Neural cell (in vitro differentiated cells): Measurements from ENCODE around the gene TPP1. TPM values are rescaled to one million over a fixed set of nuclear protein-coding genes. Genes with fewer than 3 reads are reported as not detected.

Experiments
- H2AFZ ChIP-seq: fragments of 200-600, 300-800 bp; sonication (generic), shearing (Covaris generic); 2 replicates; pipeline ENCODE4 v1.6.0; 2014; ENCODE audit warnings: low read depth, mild to moderate bottlenecking, antibody characterized with exemption, low read length, moderate library complexity
- H3F3A ChIP-seq: fragments of 200-600 bp; shearing (Covaris generic); 2 replicates; pipeline ENCODE4 v1.6.1; 2016; ENCODE audit warnings: mild to moderate bottlenecking, moderate library complexity, mixed read lengths, antibody characterized with exemption, low read length; ENCODE audit not compliant: insufficient read depth, poor library complexity, severe bottlenecking
- H3K27ac ChIP-seq: fragments of 200-600, 300-800 bp; sonication (generic), shearing (Covaris generic); 2 replicates; pipeline ENCODE4 v1.5.1; 2014; ENCODE audit warnings: mild to moderate bottlenecking, low read length, moderate library complexity
- H3K27me3 ChIP-seq: fragments of 300-800, 200-600 bp; sonication (generic), shearing (Covaris generic); 2 replicates; pipeline ENCODE4 v1.6.0; 2014; ENCODE audit warnings: mild to moderate bottlenecking, low read depth, low read length, moderate library complexity; ENCODE audit not compliant: insufficient read depth
- H3K36me3 ChIP-seq: fragments of 300-800, 200-600 bp; sonication (generic), shearing (Covaris generic); 2 replicates; pipeline ENCODE4 v1.5.1; 2014; ENCODE audit warnings: mild to moderate bottlenecking, antibody characterized with exemption, low read length, moderate library complexity; ENCODE audit not compliant: insufficient read depth
- H3K4me2 ChIP-seq: fragments of 300-800, 200-600 bp; sonication (generic), shearing (Covaris generic); 2 replicates; pipeline ENCODE4 v1.6.0; 2014; ENCODE audit warnings: mild to moderate bottlenecking, low read length
- H3K4me3 ChIP-seq: fragments of 300-800, 200-600 bp; sonication (generic), shearing (Covaris generic); 2 replicates; pipeline ENCODE4 v1.5.1; 2014; ENCODE audit warnings: mild to moderate bottlenecking, low read length, moderate library complexity
- H3K79me2 ChIP-seq: fragments of 200-600 bp; shearing (Covaris generic); replicated peaks from 2 replicates; pipeline ENCODE4 v1.6.0; 2014; ENCODE audit warnings: mild to moderate bottlenecking, low read length, moderate library complexity; ENCODE audit not compliant: insufficient read depth
- H3K9ac ChIP-seq: fragments of 300-800, 200-600 bp; sonication (generic), shearing (Covaris generic); 2 replicates; pipeline ENCODE4 v1.6.1; 2016; ENCODE audit warnings: mild to moderate bottlenecking, low read length, mixed read lengths
- H3K9me2 ChIP-seq: fragments of 200-600 bp; shearing (Covaris generic); 2 replicates; pipeline ENCODE4 v1.6.1; 2016; ENCODE audit warnings: mild to moderate bottlenecking, low read length, mixed read lengths; ENCODE audit not compliant: insufficient read depth
- H3K9me3 ChIP-seq: fragments of 200-600, 300-800 bp; sonication (generic), shearing (Covaris generic); 2 replicates; pipeline ENCODE4 v1.6.1; 2016; ENCODE audit warnings: mild to moderate bottlenecking, mixed run types, low read length, moderate library complexity, mixed read lengths
- H4K20me1 ChIP-seq: fragments of 200-600 bp; shearing (Covaris generic); 2 replicates; pipeline ENCODE4 v1.6.1; 2016; ENCODE audit warnings: mild to moderate bottlenecking, mixed run types; ENCODE audit not compliant: insufficient read depth
- EP300 ChIP-seq: fragments of 450-650 bp; conservative IDR thresholded peaks from 2 replicates; pipeline ENCODE4 v1.6.1; 2014; ENCODE audit warnings: antibody characterized with exemption, mild to moderate bottlenecking, moderate library complexity; ENCODE audit not compliant: poor library complexity, severe bottlenecking
- EZH2 ChIP-seq: fragments of 200-600, 300-800 bp; shearing (Covaris generic), sonication (generic); IDR thresholded peaks from 2 replicates; pipeline ENCODE4 v1.6.1; 2014; ENCODE audit warnings: antibody characterized with exemption, low read length, borderline replicate concordance, mild to moderate bottlenecking; ENCODE audit not compliant: insufficient read depth, poor library complexity, severe bottlenecking
- MXI1 ChIP-seq: fragments of 450-650 bp; conservative IDR thresholded peaks from 2 replicates; pipeline ENCODE4 v1.6.1; 2014; ENCODE audit warnings: antibody characterized with exemption, mild to moderate bottlenecking; ENCODE audit not compliant: poor library complexity, severe bottlenecking
- POLR2AphosphoS5 ChIP-seq: IDR thresholded peaks from 2 replicates; pipeline ENCODE4 v1.6.1; 2012
- RAD21 ChIP-seq: fragments of 450-650 bp; conservative IDR thresholded peaks from 2 replicates; pipeline ENCODE4 v1.6.1; 2014; ENCODE audit warnings: antibody characterized with exemption, mild to moderate bottlenecking, moderate library complexity
- SMC3 ChIP-seq: fragments of 450-650 bp; conservative IDR thresholded peaks from 2 replicates; pipeline ENCODE4 v1.6.1; 2014; ENCODE audit warnings: antibody characterized with exemption, mild to moderate bottlenecking, moderate library complexity; ENCODE audit not compliant: poor library complexity
- TAF1 ChIP-seq: IDR thresholded peaks from 2 replicates; pipeline ENCODE4 v1.6.1; 2012; ENCODE audit warnings: low read depth
- polyA plus RNA-seq: library from polyadenylated mRNA; depleted of rRNA; stranded (reverse); fragments of >200 nt; gene quantifications from 2 replicates; pipeline ENCODE4 v1.2.3, GENCODE V29; 2014
- TF ChIP-seq, protein P1 (sequence below): fragments of 450-650 bp; IDR thresholded peaks from 2 replicates; pipeline ENCODE4 v1.5.1; 2014; ENCODE audit warnings: antibody characterized with exemption, mild to moderate bottlenecking, moderate library complexity; ENCODE audit not compliant: poor library complexity, severe bottlenecking
- TF ChIP-seq, protein P2 (sequence below): IDR thresholded peaks from 2 replicates; pipeline ENCODE4 v1.6.1; 2012; ENCODE audit warnings: borderline replicate concordance

TPP1 gene
- polyA plus RNA-seq, 1 donor from 2014 or later: 3.8 TPM

- Histone ChIP-seq H3K9ac (no peak overlapping the region), H3K27me3 (no peaks in the 10 kb centered on the region), H3K9me2 (no peaks in the 10 kb centered on the region), H2AFZ (no peak overlapping the region), H3K27ac (no peak overlapping the region), H4K20me1 (no peaks in the 10 kb centered on the region), H3K79me2 (no peaks in the 10 kb centered on the region), H3K4me2 (no peak overlapping the region), H3F3A (no peaks in the 10 kb centered on the region), H3K9me3 (no peaks in the 10 kb centered on the region), H3K36me3 (peaks cover 21% of the 10 kb centered on the region), H3K4me3 (no peak overlapping the region)
- no peak for TF ChIP-seq POLR2AphosphoS5
- TF ChIP-seq, protein P1, sequence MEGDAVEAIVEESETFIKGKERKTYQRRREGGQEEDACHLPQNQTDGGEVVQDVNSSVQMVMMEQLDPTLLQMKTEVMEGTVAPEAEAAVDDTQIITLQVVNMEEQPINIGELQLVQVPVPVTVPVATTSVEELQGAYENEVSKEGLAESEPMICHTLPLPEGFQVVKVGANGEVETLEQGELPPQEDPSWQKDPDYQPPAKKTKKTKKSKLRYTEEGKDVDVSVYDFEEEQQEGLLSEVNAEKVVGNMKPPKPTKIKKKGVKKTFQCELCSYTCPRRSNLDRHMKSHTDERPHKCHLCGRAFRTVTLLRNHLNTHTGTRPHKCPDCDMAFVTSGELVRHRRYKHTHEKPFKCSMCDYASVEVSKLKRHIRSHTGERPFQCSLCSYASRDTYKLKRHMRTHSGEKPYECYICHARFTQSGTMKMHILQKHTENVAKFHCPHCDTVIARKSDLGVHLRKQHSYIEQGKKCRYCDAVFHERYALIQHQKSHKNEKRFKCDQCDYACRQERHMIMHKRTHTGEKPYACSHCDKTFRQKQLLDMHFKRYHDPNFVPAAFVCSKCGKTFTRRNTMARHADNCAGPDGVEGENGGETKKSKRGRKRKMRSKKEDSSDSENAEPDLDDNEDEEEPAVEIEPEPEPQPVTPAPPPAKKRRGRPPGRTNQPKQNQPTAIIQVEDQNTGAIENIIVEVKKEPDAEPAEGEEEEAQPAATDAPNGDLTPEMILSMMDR: no peak
- TF ChIP-seq MXI1: no peak
- TF ChIP-seq, protein P2, sequence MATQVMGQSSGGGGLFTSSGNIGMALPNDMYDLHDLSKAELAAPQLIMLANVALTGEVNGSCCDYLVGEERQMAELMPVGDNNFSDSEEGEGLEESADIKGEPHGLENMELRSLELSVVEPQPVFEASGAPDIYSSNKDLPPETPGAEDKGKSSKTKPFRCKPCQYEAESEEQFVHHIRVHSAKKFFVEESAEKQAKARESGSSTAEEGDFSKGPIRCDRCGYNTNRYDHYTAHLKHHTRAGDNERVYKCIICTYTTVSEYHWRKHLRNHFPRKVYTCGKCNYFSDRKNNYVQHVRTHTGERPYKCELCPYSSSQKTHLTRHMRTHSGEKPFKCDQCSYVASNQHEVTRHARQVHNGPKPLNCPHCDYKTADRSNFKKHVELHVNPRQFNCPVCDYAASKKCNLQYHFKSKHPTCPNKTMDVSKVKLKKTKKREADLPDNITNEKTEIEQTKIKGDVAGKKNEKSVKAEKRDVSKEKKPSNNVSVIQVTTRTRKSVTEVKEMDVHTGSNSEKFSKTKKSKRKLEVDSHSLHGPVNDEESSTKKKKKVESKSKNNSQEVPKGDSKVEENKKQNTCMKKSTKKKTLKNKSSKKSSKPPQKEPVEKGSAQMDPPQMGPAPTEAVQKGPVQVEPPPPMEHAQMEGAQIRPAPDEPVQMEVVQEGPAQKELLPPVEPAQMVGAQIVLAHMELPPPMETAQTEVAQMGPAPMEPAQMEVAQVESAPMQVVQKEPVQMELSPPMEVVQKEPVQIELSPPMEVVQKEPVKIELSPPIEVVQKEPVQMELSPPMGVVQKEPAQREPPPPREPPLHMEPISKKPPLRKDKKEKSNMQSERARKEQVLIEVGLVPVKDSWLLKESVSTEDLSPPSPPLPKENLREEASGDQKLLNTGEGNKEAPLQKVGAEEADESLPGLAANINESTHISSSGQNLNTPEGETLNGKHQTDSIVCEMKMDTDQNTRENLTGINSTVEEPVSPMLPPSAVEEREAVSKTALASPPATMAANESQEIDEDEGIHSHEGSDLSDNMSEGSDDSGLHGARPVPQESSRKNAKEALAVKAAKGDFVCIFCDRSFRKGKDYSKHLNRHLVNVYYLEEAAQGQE: no peak
- no peak for TF ChIP-seq SMC3
- TF ChIP-seq RAD21: no peak
- no peak for TF ChIP-seq TAF1
- no peak for TF ChIP-seq EZH2
- TF ChIP-seq EP300: no peak
Observed at GRCh38 chr11:6627762-6628241, 8.6 kb upstream of the TPP1 start.

DNA sequence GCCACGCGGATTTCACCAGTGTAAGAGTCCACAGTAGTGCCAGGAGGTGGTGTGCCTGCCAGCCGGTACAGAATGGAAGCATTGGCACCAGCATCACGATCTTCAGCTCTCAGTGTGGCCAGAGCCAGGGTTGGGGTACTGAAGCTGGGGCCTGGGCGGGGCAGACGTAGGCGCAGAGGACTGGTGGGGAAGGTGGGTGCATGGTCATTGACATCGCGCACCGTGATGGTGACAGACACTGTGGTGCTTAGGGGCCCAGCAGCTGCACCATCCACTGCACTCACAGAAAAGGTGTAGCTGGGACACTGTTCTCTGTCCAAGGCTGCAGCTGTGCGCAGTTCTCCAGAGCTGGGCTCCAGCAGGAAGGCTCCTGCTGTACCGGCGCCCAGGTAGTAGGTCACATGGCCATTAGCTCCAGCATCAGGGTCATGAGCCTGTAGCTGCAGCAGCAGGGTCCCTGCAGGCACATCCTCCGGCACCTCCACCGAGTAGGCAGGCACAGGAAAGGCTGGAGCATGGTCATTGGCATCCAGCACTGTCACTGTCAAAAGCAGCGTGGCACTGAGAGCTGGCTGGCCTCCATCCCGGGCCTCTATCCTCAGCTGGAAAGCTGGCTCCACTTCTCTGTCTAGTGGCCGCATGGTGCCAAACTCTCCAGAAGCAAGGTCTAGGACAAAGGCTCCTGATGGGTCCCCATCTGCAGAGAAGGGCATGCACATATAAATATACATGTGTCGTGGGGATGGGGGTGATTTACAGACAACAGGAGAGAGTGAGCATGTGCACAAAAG lies 7.9 kb upstream of the TPP1 start:
- no peaks in the 10 kb centered on the region for H3K9me3 ChIP-seq
- H3K79me2 ChIP-seq: no peaks in the 10 kb centered on the region
- H3K27ac ChIP-seq: no peak overlapping the region
- no peak overlapping the region for H3K4me2 ChIP-seq
- H3K9me2 ChIP-seq: no peaks in the 10 kb centered on the region
- no peaks in the 10 kb centered on the region for H3K27me3 ChIP-seq
- no peak overlapping the region for H3K9ac ChIP-seq
- no peaks in the 10 kb centered on the region for H3F3A ChIP-seq
- no peaks in the 10 kb centered on the region for H4K20me1 ChIP-seq
- no peak overlapping the region for H3K4me3 ChIP-seq
- no peak overlapping the region for H2AFZ ChIP-seq
- H3K36me3 ChIP-seq: peaks cover 16% of the 10 kb centered on the region
- TF ChIP-seq POLR2AphosphoS5: no peak
- TF ChIP-seq, protein P1: no peak
- no peak for TF ChIP-seq SMC3
- no peak for TF ChIP-seq EP300
- no peak for TF ChIP-seq TAF1
- TF ChIP-seq RAD21: no peak
- TF ChIP-seq EZH2: no peak
